DMS53 treated with DMSO at 0.1 percent for 48 hours (cell line): ENCODE measurements around the gene ANKK1.

Experiments used
- DNase-seq: peaks from one replicate; lab custom pipeline; 2025; ENCODE audit not compliant: unreplicated experiment; lab: John Stamatoyannopoulos, UW

The ANKK1 gene

DNA sequence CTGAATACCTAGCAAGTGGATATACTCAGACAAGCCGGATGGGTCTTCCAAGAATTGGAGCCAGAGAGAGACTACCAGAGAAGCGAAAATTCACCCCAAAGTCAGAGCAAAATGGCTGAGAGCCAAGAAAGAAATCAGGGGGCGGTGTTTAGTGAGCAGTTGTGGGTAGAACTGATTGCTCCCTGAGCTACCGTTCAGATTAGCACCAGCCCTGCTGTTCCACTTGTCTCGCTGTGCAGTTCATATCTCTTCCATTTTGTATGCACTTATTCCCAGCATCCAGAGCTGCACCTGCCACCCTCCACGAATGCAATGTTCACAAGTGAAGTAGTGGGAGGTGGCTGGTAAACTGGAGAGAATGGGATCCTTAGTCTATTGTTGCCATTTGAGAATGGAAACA is 62.2 kb downstream of the ANKK1 start:
- DNase-seq, result no peak
